Lower leg skin (tissue), 4 donors: ENCODE results near the gene SH3RF3. TPM values are rescaled to one million over a fixed set of nuclear protein-coding genes. Genes with fewer than 3 reads are reported as not detected.
A peak's percentile ranks its signal among the peaks of the same experiment; 100 is the strongest.

Source experiments
- DNase-seq, 2 donors: peaks; one replicate each; pipeline ENCODE4 v3.0.0-alpha.2; 2019; ENCODE audit warnings: low spot score in 2 of 2
- H3K4me3 ChIP-seq: fragments of 200-600 bp; sonication (generic); 2 replicates; pipeline ENCODE4 v1.5.1; 2017; ENCODE audit warnings: mild to moderate bottlenecking, low read depth; ENCODE audit not compliant: poor library complexity, severe bottlenecking
- POLR2A ChIP-seq, 2 donors: fragments of 450-650 bp; IDR thresholded peaks; one replicate each; pipeline ENCODE4 v1.6.1; 2016 to 2017; ENCODE audit warnings: antibody characterized with exemption in 2 of 2, mild to moderate bottlenecking in 1 of 2, moderate library complexity in 1 of 2
- WGBS, 2 donors: methylation state at CpG; one replicate each; pipeline ENCODE4 v1.1.5; 2018; 5-methylcytosine and 5-hydroxymethylcytosine counted together
- intact Hi-C: fragments of 100-400 bp; cut with DNase I; formaldehyde crosslinking; loops from one replicate; pipeline ENCODE4 v1.15.0; 2023; ENCODE audit warnings: low total_unique reads
- total RNA-seq, 4 donors: library from RNA; depleted of rRNA; stranded (reverse); fragments of >200 nt; gene quantifications; one replicate each; pipeline ENCODE4 v1.1.0, GENCODE V29; 2016
- TF ChIP-seq, protein P1 (sequence below), 3 donors: fragments of 450-650 bp; IDR thresholded peaks; one replicate each; pipeline ENCODE4 v1.5.1; 2016; ENCODE audit warnings: antibody characterized with exemption in 3 of 3, mild to moderate bottlenecking in 3 of 3, moderate library complexity in 2 of 3

The SH3RF3 gene
- total RNA-seq, 4 donors from 2014 or later: 1.9 to 7.4 (median 3.2) TPM

DNA sequence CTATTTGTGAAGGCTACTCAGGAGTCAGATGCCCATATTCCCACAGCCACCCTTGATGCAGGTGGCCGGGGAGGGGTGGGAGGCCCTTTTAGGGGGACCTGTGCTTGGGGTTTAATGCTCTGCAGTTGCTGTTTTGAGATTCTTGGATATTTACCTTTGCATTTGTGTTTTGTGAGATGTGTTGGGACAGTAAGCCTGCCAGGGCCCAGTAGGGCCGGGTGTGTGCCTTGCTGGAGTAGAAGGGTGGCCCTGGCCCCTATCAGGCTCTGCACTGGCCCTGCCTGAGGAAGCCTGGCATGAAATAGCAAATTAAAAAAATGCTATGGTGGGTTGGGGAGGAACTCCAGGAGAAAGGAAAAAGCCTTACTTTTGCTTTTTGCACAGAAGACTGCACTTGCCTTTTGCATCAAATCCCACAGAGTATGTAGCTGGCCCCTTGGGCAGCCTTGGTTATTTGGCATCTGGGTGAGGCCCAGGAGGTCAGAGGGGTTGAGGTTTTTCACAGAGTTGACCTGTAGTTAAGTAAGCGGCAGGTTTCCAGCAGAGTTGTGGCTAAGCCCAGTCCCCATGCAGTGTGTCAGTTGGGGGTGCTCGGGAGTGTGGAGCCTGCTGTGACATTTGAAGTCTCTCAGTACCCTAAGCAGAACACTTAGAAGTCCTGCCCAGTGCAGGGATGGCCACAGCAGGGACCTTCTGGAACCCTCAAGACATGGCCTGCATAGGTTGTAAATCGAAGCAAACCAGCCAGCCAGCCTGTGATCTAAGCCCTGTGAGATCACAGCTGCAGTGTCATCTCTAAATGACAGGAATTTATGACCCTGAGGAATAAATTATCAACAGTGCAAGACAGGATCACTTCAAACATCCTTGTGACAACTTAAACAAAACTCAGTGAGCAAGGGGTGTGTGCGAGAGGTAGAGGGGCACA is 68.8 kb downstream of the SH3RF3 start:
- no peak for TF ChIP-seq POLR2A (IDR thresholded peaks at IDR 0.05)
- TF ChIP-seq, protein P1, sequence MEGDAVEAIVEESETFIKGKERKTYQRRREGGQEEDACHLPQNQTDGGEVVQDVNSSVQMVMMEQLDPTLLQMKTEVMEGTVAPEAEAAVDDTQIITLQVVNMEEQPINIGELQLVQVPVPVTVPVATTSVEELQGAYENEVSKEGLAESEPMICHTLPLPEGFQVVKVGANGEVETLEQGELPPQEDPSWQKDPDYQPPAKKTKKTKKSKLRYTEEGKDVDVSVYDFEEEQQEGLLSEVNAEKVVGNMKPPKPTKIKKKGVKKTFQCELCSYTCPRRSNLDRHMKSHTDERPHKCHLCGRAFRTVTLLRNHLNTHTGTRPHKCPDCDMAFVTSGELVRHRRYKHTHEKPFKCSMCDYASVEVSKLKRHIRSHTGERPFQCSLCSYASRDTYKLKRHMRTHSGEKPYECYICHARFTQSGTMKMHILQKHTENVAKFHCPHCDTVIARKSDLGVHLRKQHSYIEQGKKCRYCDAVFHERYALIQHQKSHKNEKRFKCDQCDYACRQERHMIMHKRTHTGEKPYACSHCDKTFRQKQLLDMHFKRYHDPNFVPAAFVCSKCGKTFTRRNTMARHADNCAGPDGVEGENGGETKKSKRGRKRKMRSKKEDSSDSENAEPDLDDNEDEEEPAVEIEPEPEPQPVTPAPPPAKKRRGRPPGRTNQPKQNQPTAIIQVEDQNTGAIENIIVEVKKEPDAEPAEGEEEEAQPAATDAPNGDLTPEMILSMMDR (IDR thresholded peaks at IDR 0.05): no peak
- WGBS, 2 donors: 92 to 93% methylated on average over 6 of the region's 6 CpGs
- intact Hi-C loops: no loop called here
- no peak overlapping the region for H3K4me3 ChIP-seq
- DNase-seq: peak in 1 of 2 donors; percentile 60

DNA sequence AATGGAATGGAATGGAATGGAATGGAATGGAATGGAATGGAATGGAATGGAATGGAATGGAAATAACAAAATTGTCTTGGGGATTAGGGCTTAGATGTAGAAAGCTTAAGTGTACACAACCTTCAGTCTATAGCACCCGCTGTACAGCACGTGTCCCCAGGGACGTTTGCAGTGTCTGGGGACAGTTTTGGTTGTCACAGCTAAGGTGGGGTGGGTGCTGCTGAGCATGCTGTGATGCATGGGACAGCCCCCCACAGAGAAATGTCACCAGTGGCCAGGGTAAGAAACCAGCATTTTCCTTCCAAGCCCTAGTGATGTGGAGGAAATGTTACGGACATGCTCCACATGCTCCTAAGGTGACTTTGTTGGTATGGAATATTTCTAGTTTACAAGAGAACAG is 70.8 kb downstream of the SH3RF3 start:
- H3K4me3 ChIP-seq: no peak overlapping the region
- peak in 1 of 2 donors; percentile 74 for DNase-seq
- TF ChIP-seq, protein P1 (IDR thresholded peaks at IDR 0.05): no peak
- TF ChIP-seq POLR2A (IDR thresholded peaks at IDR 0.05): no peak
- intact Hi-C loops: no loop called here
- 94% methylated on average over 4 of the region's 4 CpGs for whole genome bisulfite sequencing, 2 donors

DNA sequence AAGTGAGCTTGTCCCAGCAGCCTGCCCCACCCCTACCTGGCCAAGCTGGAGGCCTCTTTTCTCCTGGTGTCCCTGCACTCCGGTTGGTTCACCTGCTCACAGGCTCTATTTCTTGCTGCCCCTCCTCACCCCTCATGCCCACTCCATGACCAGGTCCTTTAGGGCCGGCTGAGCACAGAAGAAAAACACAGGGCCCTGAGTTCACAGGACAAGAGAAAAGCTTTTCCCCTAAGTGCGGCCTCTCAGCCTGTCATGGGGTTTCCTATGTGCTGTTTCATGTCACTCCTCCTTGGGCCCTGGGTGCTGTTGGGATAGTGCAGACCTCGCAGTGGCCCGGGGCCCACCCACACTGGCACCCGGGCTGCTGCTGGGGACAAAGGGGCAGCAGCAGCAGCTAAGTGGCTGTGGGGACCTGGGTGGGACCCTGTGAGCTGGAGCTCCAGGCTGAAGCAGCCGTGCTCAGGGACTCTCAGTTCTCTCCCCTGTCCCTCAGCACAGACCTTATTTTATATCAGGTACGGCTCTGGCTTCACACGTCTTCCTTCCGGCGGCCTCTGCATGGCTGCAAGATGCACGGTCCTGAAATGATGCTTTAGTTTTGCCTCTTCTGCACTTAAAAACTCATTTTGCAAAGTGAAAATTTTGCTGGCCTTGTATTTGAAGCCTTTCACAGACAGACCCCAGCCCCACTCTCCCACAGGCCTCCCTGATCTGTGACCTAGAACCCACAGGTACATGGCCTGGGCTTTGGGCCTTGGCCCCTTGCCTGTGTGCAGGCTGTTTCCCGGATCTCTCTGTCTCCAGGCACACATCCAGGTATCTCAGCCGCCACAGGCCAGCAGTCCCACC is 71.8 kb downstream of the SH3RF3 start:
- H3K4me3 ChIP-seq: no peak overlapping the region
- 83 to 90% methylated on average over 14 of the region's 14 CpGs for WGBS, 2 donors
- peak in 1 of 2 donors; percentile 83 for DNase-seq
- intact Hi-C loops: no loop called here
- TF ChIP-seq POLR2A (IDR thresholded peaks at IDR 0.05): no peak

DNA sequence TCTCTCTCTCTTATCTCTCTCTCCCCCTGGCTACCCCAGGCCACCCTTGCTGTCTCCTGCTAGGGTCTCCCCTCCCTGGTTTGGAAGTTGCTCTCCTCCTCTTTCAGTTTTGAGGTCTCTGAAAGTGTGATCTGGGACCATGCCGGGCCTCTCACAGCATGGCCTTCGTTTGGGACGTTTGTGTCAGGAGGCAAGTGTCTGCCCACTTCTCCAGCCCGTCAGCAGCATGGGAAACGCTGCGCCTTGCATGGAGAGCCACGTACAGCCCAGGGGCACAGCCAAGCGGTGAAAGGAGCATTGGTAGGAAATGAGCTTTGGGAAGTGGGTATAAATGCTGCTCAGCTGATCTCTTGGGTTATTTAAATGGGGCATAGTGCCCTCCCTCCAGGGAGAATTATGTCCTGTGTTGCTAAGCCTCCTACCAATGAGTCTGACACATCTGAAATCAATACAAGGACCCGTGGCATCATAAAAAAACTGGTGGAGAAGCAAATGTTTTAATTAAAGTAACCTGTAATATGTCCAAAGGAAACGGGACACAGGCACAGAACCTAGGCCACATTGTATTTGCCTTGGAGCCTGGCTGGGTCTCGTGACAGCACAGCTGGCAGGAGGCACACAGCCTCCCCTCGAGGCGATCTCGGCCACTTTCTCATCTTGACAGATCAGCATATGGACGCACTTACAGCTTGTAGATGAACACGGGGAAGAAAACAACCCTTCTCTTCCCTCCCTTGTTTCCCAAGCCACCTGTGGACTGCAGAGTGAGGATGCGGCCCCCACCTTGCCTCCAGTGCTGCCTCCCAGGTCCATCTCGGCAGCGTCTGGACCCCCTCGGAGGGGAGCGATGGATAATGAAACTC is 72.7 kb downstream of the SH3RF3 start:
- H3K4me3 ChIP-seq: no peak overlapping the region
- 65 to 70% methylated on average over 21 of the region's 21 CpGs for WGBS, 2 donors
- DNase-seq: peak in 1 of 2 donors; percentile 72
- intact Hi-C loops: no loop called here
- TF ChIP-seq, protein P1 (IDR thresholded peaks at IDR 0.05): no peak

DNA sequence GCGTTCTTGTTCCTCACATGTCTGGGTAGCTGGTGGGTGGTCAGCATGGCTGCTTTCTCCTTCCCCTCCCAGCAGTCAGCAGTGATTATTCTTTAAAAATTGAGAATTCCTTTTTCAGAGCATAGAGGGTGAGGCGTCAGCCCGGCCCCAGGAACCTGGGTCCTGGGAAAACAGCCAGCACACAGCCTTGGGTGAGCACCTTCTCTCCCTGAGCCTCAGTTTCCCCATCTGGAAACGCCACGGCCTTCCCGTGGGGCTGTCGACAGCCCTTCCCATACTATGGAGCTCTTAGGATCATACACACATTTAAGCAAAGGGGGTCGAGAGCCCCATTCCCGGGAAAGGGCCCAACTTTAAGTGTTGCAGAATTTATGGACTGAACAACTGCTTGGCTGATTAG is 73.5 kb downstream of the SH3RF3 start:
- intact Hi-C loops: no loop called here
- peak in 1 of 2 donors; percentile 75 for DNase-seq
- no peak overlapping the region for H3K4me3 ChIP-seq
- TF ChIP-seq, protein P1 (IDR thresholded peaks at IDR 0.05): no peak
- no peak for TF ChIP-seq POLR2A (IDR thresholded peaks at IDR 0.05)
- 94 to 95% methylated on average over 9 of the region's 9 CpGs for WGBS, 2 donors
